ENCODE data around the gene SRP72. TPM values are rescaled to one million over a fixed set of nuclear protein-coding genes. Genes with fewer than 3 reads are reported as not detected.

The SRP72 gene
- total and polyA plus RNA-seq, 2 of the 4 experiments (the other 2 are of a cell fraction), result 73.8 to 123 TPM

- ChIA-PET CTCF (no interaction called here), POLR2A (ENCODE audit: unreplicated experiment) (no interaction called here)
- no peak overlapping the region for H2BK120ac ChIP-seq (ENCODE audit: low read depth, low read length)
- H3K9me1 ChIP-seq (ENCODE audit: insufficient read depth, low read length), result no peaks in the 10 kb centered on the region
- no peak overlapping the region for H4K8ac ChIP-seq (ENCODE audit: low read depth in 2 of 2, low read length in 2 of 2)
- H2AFZ ChIP-seq (replicated peaks; ENCODE audit: low read length, poor library complexity), result no peak overlapping the region
- H2BK5ac ChIP-seq (ENCODE audit: low read depth, low read length, poor library complexity, severe bottlenecking), result no peak overlapping the region
- no peak overlapping the region for H3K4me3 ChIP-seq (ENCODE audit: insufficient read depth, low read depth, low read length)
- H3K4ac ChIP-seq (ENCODE audit: low read depth, low read length), result no peak overlapping the region
- no peak overlapping the region for H3K9ac ChIP-seq (ENCODE audit: low read depth, low read length)
- no TSS peak for BruUV-seq (replicated peaks)
- no peak overlapping the region for H3K4me2 ChIP-seq (ENCODE audit: low read depth, low read length)
- no peak overlapping the region for H4K91ac ChIP-seq (ENCODE audit: insufficient read depth, low read depth, low read length)
- TF ChIP-seq RCOR1 (IDR thresholded peaks at IDR 0.05; ENCODE audit: insufficient replicate concordance, low read length) (no peak), SMC3 (IDR thresholded peaks at IDR 0.05; ENCODE audit: low read depth, low read length) (no peak), POLR2A (IDR thresholded peaks at IDR 0.05; ENCODE audit: low read depth, low read length) (no peak), MXI1 (IDR thresholded peaks at IDR 0.05; ENCODE audit: borderline replicate concordance, low read depth, low read length) (no peak), NFE2L2 (IDR thresholded peaks at IDR 0.05; ENCODE audit: low read depth, low read length) (no peak), CHD1 (IDR thresholded peaks at IDR 0.05; ENCODE audit: low read depth, low read length) (no peak)
- H2AK5ac ChIP-seq (ENCODE audit: low read depth, low read length), result no peak overlapping the region
- H3K4me1 ChIP-seq (ENCODE audit: control insufficient read depth, insufficient read depth, low read length), result no peaks in the 10 kb centered on the region
- H3K27me3 ChIP-seq (ENCODE audit: control insufficient read depth, insufficient read depth, low read length), result no peaks in the 10 kb centered on the region
- H3K14ac ChIP-seq (replicated peaks; ENCODE audit: low read depth, low read length), result no peak overlapping the region
- H2AK9ac ChIP-seq (replicated peaks; ENCODE audit: low read depth, low read length, poor library complexity), result no peak overlapping the region
- dilution Hi-C loops (cut with HindIII; ENCODE audit: low sequenced_read_pairs, unreplicated experiment) (no loop called here), intact Hi-C loops (cut with micrococcal nuclease) (no loop called here), in situ Hi-C loops (cut with MboI; ENCODE audit: low sequenced_read_pairs) (no loop called here)
- H3K18ac ChIP-seq (ENCODE audit: low read depth, low read length), result no peak overlapping the region
- peaks cover 3% of the 10 kb centered on the region for H4K20me1 ChIP-seq (ENCODE audit: insufficient read depth, low read length)
- H3K36me3 ChIP-seq (ENCODE audit: control insufficient read depth, insufficient read depth, low read length), result no peaks in the 10 kb centered on the region
- no peak overlapping the region for H3K56ac ChIP-seq (ENCODE audit: extremely low read depth, insufficient read depth, low read length)
- no peak for DNase-seq
- H3K23ac ChIP-seq (ENCODE audit: low read depth, low read length), result no peak overlapping the region
- no peak for ATAC-seq (ENCODE audit: low read depth)
- no peaks in the 10 kb centered on the region for H3K9me3 ChIP-seq (ENCODE audit: control insufficient read depth, insufficient read depth, low read length)
- peaks cover 3 to 44% of the 10 kb centered on the region in 2 experiments for H3K79me1 ChIP-seq (ENCODE audit: low read depth in 1 of 2, low read length in 2 of 2)
- H3K27ac ChIP-seq (ENCODE audit: insufficient read depth, low read length), result no peak overlapping the region
- H4K5ac ChIP-seq (ENCODE audit: low read depth, low read length), result no peak overlapping the region
- H2BK20ac ChIP-seq (ENCODE audit: low read depth, low read length), result no peak overlapping the region
- no peak overlapping the region for H2BK15ac ChIP-seq (ENCODE audit: low read depth, low read length)
Measured at GRCh38 chr4:56433280-56433679, 34.1 kb upstream of the SRP72 start.

Measured in IMR-90 (cell line).